Rectal smooth muscle tissue (tissue), 1 donor: ENCODE results near the gene KRTAP25-1.

Experiments
- H3K27ac ChIP-seq: one replicate; pipeline ENCODE4 v1.7.0; 2013; ENCODE audit warnings: low read depth, low read length, inconsistent platforms
- H3K27me3 ChIP-seq: one replicate; pipeline ENCODE4 v1.7.0; 2013; ENCODE audit warnings: low read length; ENCODE audit not compliant: control insufficient read depth, insufficient read depth
- H3K36me3 ChIP-seq: one replicate; pipeline ENCODE4 v1.7.0; 2013; ENCODE audit warnings: low read length; ENCODE audit not compliant: control insufficient read depth, insufficient read depth
- H3K4me1 ChIP-seq: one replicate; pipeline ENCODE4 v1.7.0; 2013; ENCODE audit warnings: low read length; ENCODE audit not compliant: control insufficient read depth, insufficient read depth
- H3K4me3 ChIP-seq: one replicate; pipeline ENCODE4 v1.7.0; 2013; ENCODE audit warnings: low read length
- H3K9ac ChIP-seq: one replicate; pipeline ENCODE4 v1.7.0; 2013; ENCODE audit warnings: low read length

KRTAP25-1 gene, protein sequence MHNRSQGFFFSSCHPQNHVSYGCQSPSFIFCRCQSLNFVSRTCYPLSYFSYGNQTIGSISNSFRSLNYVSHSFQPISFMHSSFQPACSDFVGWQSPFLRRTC

DNA sequence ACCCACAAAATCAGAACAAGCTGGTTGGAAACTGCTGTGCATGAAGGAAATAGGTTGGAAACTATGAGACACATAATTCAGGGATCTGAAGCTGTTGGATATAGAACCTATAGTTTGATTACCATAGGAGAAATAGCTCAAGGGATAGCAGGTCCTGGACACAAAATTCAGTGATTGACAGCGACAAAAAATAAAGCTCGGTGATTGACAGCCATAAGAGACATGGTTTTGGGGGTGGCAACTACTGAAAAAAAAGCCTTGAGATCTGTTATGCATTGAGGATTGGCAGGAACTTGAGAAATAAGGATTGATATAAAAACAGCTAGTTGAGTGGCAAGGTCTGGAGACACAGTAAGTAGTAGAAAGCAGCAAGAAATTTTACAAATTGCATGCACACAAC, at the start of gene KRTAP25-1:
KRTAP25-1 (minus strand) TSS at position 300 of the 400 bp plus-strand sequence; CDS start at position 276, 24 bp downstream.
- Histone ChIP-seq H3K27ac (no peak within 1 kb of the TSS), H3K36me3 (no peaks in the 10 kb centered on the region), H3K27me3 (no peaks in the 10 kb centered on the region), H3K4me3 (no peak within 1 kb of the TSS), H3K4me1 (no peaks in the 10 kb centered on the region), H3K9ac (no peak within 1 kb of the TSS)

DNA sequence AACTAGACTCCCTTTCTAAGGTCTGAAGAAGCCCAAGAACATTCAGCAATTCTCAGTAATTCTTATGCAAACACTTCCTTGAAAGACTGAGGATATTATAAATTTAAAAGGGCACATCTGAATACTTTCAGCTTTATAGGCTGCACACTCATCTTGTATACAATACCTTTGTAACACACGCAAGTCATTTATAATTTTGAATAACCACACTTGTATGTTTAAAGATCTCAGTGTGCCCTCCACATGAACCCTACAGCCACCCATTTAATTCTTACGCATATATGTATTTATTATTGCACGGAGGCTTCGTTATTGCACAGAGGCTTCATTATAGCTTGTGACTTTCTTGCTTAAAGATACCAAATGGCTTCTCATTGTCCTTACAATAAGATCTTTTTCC, 49.4 kb upstream of the KRTAP25-1 start:
- Histone ChIP-seq H3K27me3 (no peaks in the 10 kb centered on the region), H3K27ac (no peak overlapping the region), H3K36me3 (no peaks in the 10 kb centered on the region), H3K9ac (no peak overlapping the region), H3K4me1 (no peaks in the 10 kb centered on the region), H3K4me3 (no peak overlapping the region)

DNA sequence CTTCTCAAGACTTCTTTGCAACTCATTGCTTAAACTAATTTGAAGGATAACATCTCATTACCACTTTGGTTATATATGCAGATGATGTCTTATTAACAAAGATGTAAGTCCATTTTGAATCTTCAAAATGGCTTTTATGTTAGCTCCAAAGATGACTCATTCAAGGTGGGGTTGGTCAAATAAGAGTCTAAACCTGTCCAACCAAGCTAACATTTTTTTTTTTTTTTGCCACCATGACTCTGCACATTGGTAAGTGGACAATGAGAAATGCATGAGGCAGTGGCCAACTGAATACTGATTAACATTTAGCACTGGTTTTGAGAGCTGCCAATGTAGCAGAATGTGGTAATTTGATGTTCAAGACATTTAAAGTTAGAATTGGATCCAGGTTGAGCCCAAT, 48.5 kb upstream of the KRTAP25-1 start:
- no peak overlapping the region for H3K27ac ChIP-seq
- no peaks in the 10 kb centered on the region for H3K27me3 ChIP-seq
- H3K9ac ChIP-seq: no peak overlapping the region

DNA sequence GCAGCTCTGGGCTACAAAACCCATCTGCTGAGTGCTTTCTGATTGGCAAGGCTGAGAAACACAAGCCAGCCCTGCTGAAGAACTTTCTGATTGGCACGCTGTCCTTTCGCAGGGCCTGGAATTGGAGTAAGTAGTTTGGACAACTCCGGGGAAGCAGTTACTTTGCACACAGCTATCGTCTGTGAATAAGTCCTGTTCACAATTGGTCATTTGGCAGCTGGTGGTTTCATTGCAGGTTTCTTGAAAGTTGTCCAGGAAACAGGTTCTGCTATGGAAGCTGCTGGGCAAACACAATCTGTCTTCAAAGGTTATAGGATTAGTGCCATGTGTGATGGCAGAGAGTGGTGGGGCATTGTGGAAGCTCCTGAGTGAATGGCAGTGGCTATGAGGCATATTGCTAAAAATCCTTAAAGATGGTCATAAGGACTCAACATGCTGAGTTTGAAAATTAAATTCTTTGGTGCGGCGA, 48.0 kb upstream of the KRTAP25-1 start, which contains the start of gene KRTAP27-1:
KRTAP27-1 (minus strand) TSS at position 419 of the 469 bp plus-strand sequence; CDS start at position 393, 26 bp downstream.
- H3K4me3 ChIP-seq: no peak within 1 kb of the TSS
- H3K27ac ChIP-seq: no peak within 1 kb of the TSS
- H3K9ac ChIP-seq: no peak within 1 kb of the TSS
- no peaks in the 10 kb centered on the region for H3K36me3 ChIP-seq
- H3K27me3 ChIP-seq: no peaks in the 10 kb centered on the region
- H3K4me1 ChIP-seq: no peaks in the 10 kb centered on the region

More for the DNA sequence above, 48.5 kb upstream of the KRTAP25-1 start:
- Histone ChIP-seq H3K4me3 (no peak overlapping the region), H3K36me3 (no peaks in the 10 kb centered on the region), H3K4me1 (no peaks in the 10 kb centered on the region)

DNA sequence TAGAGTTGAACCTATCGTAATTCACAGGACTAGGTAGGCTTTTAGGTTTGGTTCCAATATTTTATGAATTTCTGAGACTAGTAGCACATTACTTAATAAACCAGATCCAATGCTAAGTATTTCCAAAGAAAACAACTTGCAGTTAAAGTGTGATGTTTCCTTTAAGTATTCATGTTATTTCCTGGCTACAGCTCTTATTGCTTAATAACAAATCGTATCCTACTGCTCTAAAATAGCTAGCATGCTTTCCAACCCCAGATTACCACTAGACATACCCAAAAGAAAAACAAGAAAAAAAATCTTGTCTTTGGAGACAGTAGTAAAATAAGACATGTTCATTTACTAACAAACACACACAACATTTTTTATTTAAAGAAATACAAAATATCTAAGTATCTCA, 47.3 kb upstream of the KRTAP25-1 start:
- Histone ChIP-seq H3K27me3 (no peaks in the 10 kb centered on the region), H3K36me3 (no peaks in the 10 kb centered on the region), H3K9ac (no peak overlapping the region), H3K4me3 (no peak overlapping the region), H3K4me1 (no peaks in the 10 kb centered on the region), H3K27ac (no peak overlapping the region)

DNA sequence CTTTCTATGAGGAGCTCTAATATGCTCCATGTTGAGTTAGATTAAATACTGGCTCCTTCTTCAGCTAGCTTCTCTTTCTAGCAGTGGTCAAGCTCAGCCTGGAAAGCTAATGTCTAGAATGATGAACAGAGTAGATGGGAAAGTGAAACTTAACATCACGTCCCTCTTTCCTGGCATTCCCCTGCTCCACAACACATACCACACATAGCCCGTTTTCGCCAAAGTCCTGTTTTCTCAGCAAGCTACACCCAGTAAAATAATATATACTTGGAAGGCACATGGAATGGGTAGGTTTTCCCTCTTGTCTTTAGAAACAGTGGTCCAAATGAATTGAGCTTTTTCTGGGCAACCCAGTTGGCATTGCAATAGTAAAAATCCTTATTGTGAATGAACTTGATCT, 44.4 kb upstream of the KRTAP25-1 start:
- Histone ChIP-seq H3K9ac (no peak overlapping the region), H3K27me3 (no peaks in the 10 kb centered on the region), H3K36me3 (no peaks in the 10 kb centered on the region), H3K4me1 (no peaks in the 10 kb centered on the region), H3K27ac (no peak overlapping the region), H3K4me3 (no peak overlapping the region)

DNA sequence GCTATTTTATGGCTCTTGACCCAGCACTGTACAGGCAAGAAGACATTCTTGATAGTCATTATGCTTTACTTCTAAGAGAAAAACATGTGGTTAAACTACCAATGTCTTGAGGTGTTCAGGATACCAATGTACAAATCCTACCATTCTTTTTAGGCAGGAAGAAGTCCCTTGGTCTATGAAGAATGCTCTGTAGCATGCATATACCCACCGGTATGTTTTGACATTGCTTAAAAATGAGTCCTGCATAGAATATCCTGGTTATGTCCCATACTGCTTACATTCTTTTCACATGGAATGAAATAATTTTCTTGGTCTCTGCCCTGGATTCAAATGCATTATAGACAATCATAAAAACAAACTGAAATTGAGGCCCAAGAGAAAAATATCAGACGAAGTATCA, 43.4 kb upstream of the KRTAP25-1 start:
- H3K4me3 ChIP-seq: no peak overlapping the region
- H3K36me3 ChIP-seq: no peaks in the 10 kb centered on the region
- H3K27ac ChIP-seq: no peak overlapping the region
- no peaks in the 10 kb centered on the region for H3K4me1 ChIP-seq
- H3K27me3 ChIP-seq: no peaks in the 10 kb centered on the region
- H3K9ac ChIP-seq: no peak overlapping the region

DNA sequence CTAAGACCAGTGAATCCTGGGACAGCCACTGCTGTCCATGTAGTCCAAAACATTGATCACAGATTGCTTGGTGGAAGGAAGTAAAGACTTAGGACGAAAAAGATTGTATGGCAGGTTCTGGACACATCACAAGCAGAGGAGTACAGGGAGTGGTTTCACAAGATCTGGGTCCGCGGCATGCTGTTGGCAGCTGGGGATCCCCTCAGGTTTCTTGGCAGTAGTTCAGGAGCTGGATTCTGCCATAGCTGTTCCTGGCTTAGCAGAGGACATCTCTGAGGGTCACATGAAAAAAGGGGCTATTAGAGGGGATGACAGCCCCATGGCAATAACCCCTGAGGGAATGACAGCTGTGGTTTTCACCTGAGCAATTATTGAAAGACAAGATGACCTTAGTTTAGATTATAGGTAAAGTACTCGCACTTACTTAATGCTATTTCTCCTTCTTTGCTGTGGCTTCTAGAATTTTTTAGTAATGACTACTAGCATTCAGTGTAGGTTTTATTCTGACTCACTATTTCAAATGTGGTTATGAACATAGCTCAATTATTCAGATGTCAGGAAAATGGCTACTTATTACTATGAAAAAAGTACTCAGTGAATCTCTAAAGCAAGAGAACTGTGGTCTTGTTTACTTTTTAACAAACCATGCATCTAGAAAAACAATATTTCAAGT, 40.0 kb upstream of the KRTAP25-1 start:
- Histone ChIP-seq H3K27ac (no peak overlapping the region), H3K36me3 (no peaks in the 10 kb centered on the region), H3K4me3 (no peak overlapping the region), H3K27me3 (no peaks in the 10 kb centered on the region), H3K9ac (no peak overlapping the region), H3K4me1 (no peaks in the 10 kb centered on the region)

DNA sequence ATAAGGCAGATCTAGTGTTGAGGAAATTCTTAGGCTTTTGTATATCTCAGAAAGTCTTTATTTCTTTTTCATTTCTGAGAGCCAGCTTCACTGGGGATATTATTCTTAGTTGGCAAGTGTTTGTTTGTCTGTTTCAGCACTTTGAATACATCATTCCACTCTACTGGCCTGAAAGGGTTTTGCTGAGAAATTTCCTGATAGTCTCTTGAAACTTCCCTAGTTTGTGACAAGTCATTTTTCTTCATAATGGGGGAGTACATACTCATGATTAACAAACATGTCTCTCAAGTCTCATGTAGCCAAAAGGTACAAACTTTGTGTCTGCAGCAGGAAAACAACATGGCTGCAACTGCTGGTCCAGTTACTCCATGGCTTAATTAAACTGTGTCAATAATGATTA, 37.1 kb upstream of the KRTAP25-1 start:
- no peaks in the 10 kb centered on the region for H3K27me3 ChIP-seq
- H3K36me3 ChIP-seq: no peaks in the 10 kb centered on the region
- no peak overlapping the region for H3K4me3 ChIP-seq
- no peaks in the 10 kb centered on the region for H3K4me1 ChIP-seq
- H3K27ac ChIP-seq: no peak overlapping the region
- H3K9ac ChIP-seq: no peak overlapping the region

DNA sequence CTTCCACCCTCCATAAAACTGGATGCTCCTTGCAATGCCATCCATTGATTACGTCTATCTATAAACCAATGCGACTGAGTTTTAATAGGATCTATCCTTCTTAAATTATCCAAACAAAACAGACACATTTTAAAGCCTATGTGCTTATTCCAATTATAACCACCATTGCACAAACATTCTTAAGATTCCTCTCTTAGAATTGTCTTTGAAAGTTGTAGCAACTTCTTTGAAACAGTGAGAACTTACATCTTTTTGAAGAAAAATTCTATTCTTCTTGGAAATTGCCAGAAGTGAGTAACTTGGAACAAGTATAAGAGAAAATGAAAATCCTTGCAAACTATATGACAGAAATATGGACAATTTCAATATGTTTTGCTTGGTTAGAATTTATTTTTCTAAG, 30.9 kb upstream of the KRTAP25-1 start, which contains the start of gene KRTAP26-1:
KRTAP26-1 (minus strand) TSS at position 101 of the 400 bp plus-strand sequence. CDS start 280 bp downstream, outside the sequence.
- Histone ChIP-seq H3K27ac (no peak within 1 kb of the TSS), H3K36me3 (no peaks in the 10 kb centered on the region), H3K4me1 (no peaks in the 10 kb centered on the region), H3K9ac (no peak within 1 kb of the TSS), H3K27me3 (no peaks in the 10 kb centered on the region), H3K4me3 (no peak within 1 kb of the TSS)

DNA sequence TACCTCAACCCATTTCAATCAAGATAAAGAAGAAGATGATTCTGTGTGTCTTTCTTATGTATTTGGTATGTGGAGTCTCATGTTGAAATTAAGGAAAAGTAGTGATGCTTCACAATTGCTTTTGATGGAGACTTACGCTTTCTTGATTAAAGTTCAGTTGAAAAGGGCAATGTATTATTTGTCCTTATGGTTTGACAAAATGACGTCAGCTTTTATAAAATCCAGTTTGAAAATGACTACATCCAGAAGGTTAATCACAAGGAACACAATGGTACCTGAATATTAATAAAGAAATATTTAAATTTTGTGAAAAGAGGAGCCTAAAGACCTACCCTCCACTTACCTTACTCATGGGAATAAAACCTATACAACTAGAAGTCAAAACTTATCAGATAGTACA, 26.4 kb upstream of the KRTAP25-1 start:
- Histone ChIP-seq H3K36me3 (no peaks in the 10 kb centered on the region), H3K9ac (no peak overlapping the region), H3K27me3 (no peaks in the 10 kb centered on the region), H3K27ac (no peak overlapping the region), H3K4me3 (no peak overlapping the region), H3K4me1 (no peaks in the 10 kb centered on the region)

DNA sequence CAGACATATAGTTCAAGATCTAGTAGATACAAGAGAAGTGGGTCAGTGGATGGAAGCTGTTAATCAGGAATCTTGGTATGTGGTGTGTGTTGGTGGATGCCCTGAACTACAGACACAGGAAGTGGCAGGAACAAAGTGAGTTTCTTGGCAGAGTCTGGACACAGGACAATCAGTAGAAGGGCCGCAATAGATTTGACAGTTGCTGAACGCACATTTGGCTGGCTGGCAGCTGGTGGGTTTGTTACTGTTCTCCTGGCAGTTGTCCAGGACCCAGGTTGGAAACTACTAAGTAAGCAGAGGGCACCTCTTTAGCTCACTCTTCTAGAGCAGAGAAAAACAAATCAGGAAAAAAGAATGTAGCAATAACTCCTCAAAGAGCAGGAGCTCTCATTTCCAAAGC, 17.6 kb upstream of the KRTAP25-1 start:
- Histone ChIP-seq H3K27ac (no peak overlapping the region), H3K4me3 (no peak overlapping the region), H3K4me1 (no peaks in the 10 kb centered on the region)

DNA sequence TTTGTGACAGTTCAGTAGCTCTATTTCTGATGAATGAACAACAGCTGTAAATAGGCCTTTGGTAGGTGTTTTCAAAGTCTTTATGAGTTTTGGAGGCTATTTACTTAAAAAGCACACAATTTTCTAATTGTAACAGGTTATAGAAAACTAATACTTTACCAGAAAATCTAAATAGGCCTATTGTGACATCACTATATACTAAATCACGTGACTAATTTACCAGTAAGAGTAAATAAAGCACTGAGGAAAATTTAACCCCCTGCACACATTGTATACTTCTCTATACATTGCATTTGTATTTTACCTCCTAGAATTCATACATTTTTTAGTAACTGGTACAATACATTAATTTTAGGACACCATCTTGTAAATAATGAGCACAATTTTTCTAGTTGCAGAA, 15.8 kb upstream of the KRTAP25-1 start:
- no peaks in the 10 kb centered on the region for H3K36me3 ChIP-seq
- H3K4me1 ChIP-seq: no peaks in the 10 kb centered on the region
- H3K27ac ChIP-seq: no peak overlapping the region
- H3K27me3 ChIP-seq: no peaks in the 10 kb centered on the region
- H3K9ac ChIP-seq: no peak overlapping the region
- no peak overlapping the region for H3K4me3 ChIP-seq

More for the DNA sequence above, 17.6 kb upstream of the KRTAP25-1 start:
- H3K27me3 ChIP-seq: no peaks in the 10 kb centered on the region
- no peaks in the 10 kb centered on the region for H3K36me3 ChIP-seq
- no peak overlapping the region for H3K9ac ChIP-seq
